HPDE6-E6E7 (cell line): ENCODE data around the gene TMEM63B.
"Not testable (repeated sequence)": the region's sequence is repeated elsewhere in the genome, so short reads cannot be mapped to it uniquely, and the experiment has no call there.

ENCODE experiments used
- DNase-seq: peaks from one replicate; pipeline ENCODE4 v3.0.0; 2011; ENCODE audit warnings: missing footprints; ENCODE audit errors: extremely low spot score

The TMEM63B gene

GRCh38 chr6:44127186-44128019 is at the start of gene TMEM63B, which contains the start of gene MRPL14:
Gene TMEM63B (plus strand): TSS chr6:44127554. CDS start chr6:44134585, 7,031 bp downstream.
Gene MRPL14 (minus strand): TSS chr6:44127452. CDS start chr6:44116611, 10,841 bp downstream.
- peak; percentile 93 for DNase-seq

DNA sequence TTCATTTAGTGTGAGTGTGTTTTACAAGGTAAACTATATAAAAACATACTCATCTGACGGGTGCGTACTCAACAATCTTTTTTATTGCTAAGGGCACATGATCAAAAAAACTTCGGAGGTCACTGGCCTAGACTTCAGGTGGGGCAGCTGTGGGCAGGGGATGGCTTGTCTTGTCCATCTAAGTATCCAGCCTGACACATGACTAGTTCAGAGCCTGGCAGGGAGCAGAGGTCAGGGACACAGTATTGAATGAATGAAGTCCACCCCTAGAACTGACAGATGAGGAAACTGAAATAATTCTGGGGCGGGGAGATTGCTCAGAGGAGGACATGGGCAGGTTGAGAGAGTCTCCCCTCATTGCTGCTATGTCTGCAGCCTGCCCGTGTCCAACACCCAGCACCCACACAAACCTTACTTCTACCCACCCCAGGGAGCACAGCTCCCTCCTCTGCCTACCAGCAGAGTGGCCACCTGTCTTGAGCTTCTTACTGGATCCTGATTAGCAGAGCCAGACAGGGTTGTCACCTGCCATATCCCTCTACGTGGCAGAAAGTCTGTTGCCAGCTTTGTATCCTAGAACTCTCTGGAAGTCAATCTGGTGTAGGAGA is 49.0 kb upstream of the TMEM63B start:
- no peak for DNase-seq

DNA sequence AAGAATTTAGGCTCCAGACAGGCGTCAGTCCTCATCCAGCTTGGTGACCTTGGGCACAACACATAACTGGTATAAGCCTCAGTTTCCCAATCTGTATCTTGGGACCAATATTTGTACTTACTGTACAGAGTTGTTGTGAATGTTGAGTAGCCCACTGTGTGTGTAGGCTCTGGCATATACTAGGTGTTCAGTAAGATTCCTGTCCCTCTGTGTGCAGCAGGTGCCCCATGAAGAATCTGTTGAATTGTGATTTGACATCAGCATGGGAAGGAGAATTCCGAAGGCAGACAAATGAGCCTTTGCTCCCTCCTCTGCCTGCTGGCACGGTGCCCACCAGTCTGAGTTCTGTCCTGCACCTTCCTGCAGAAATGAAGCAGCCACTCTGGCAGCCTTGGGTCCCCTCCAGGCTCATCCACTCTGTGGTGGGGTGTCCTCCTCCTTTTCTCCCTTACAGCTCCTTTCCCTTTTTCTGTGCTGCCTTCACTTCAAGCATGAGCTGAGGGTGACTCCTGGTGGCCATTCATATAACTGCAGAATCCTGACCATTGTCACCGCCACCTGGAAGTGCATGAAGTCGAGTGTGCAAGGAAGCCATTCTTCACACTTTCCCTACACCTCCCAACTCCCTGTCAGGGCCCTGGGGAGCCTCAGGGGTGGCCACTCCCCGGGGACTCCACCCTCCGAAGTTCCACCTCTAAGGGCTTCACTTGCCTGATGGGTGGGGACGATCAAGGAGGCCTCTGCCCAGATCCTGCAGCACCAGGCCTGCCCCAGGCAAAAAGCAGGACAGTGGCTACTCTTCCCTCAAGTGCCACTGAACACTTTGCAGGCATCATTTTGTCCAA is 48.3 kb upstream of the TMEM63B start:
- DNase-seq: no peak

DNA sequence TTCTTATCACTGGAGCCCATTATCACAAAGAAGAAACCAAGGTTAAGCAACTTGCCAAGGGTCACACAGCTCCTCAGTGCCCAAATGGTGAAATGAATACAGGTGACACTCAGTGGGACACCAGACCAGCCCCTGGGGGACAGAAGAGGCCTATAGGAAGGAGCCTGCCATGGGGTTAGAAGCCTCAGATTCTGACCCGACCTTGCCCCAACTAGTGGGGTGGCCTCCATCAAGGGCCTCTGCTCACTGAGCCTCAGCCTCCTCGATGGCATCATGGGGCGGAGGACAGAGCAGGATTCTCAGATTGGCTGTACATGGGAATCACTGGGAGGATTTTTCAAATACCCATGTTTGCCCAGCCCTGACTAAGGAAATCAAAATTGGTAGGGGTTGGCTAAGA is 47.7 kb upstream of the TMEM63B start:
- no peak for DNase-seq

DNA sequence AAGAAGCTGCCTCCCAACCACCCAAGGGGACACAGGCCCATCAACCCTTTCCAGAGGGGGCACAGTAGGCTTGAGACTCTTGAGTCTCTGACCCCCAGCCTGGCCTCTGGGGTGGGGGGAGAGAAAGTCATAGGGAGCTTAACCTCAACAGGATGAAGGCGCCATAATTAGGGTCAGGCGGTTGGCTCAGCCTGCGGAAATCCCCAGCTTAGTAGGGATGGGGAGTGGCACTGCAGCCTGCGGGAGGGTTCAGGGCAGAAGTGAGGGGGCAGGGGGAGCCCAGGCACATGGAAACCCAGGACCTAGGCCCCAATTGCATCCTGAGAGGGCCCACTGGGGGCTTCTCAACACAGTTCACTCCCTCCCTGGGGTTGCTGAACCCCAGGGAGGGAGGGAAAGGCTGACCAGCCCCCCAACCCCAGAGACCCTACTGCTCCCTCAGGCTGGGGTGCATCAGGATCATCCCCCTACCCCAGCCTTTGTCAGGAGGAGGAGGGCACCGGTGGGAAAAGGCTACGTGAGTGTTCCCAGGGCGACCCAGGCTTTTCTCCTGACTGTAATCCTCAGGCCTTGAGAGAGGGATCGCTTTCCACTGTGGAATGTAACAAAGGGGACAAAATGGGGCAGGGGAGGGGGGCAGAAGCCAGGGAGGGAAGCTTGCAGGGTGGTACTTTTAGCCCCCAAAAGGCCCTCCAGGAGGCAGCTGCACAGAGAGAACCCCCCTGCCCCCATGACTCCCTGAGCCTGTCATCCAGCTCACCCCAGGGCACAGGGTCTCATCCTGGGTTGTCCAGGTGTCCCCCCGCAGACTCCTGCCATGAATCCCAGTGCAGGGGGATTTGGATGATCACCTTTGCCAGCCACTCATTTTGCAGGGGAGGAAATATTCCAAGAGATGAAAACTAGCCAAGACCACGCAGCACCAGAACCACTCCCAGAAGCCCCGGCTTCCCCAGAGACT is 46.5 kb upstream of the TMEM63B start:
- DNase-seq: no peak

DNA sequence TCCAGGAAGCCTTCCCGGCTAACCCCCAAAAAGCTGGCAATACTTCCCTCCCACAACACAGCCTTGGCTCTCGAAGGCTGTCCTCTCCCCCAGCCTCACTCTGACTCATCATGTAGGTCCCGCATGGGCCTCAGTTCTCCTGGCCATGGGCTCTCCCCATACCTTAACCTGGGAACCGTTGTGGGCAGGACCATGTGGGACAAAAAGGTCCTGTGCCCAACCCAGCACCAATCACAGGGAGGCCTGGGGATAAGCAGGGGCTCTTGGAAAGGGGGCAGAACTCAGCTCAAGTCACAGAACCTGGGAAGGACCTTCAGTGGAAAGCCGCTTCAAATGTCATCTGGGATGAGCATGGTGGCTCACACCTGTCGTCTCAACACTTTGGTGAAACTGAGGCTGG is 45.6 kb upstream of the TMEM63B start:
- no peak for DNase-seq

DNA sequence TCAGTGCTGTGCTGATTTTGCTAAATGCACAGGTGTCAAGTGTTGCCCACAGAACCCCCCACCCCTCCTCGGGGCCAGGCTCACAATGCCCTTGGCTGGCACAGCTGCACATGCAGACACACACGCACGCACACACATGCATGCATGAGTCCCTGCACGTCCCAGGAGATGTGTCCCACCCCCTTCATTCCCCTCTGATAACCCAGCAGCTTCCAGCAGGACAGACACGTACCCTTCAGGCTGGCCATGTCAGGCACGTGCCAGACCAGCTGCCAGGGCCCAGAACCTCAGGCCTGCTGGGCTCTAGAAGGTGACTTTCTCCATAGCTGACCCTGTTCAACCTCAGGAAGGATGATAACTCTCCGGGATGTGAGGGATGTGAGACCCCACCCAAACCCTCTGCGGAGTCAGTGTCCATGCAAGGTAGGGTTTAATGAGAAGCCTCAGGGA is 44.5 kb upstream of the TMEM63B start:
- DNase-seq: no peak

GRCh38 chr6:44084231-44085014 is 42.9 kb upstream of the TMEM63B start:
- DNase-seq: peak; percentile 68

GRCh38 chr6:44085219-44085618 is 42.1 kb upstream of the TMEM63B start:
- DNase-seq: no peak

DNA sequence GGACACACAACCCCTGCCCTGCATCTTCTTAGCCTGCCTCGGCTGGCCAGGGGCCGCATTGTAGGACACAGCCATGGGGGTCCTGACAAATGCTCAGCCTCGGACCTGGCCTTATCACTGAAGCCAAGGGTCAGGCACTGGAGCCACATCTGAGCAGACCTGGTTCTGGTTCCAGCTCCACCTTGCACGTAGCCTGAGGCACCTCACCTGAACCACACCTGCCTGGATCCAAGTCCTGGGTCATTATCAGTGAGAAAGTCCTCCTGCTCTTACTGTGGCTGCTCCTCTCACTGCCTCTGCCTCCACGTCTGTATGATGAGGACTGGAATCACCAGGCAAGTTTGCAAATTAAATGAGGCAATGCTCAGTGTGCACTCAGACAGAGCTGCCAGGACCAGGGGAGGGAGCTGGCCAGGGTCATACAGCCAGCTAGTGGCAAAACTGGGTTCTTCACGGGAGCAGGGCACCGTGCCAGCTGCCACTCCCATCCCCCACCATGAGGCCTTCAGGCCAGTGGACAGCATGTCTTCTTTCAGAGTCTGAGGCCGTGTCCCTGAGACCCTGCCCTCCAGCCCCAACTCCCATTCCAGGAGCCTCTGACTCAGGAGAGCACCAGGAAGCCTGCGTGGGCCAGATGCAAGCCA is 40.3 kb upstream of the TMEM63B start:
- no peak for DNase-seq

DNA sequence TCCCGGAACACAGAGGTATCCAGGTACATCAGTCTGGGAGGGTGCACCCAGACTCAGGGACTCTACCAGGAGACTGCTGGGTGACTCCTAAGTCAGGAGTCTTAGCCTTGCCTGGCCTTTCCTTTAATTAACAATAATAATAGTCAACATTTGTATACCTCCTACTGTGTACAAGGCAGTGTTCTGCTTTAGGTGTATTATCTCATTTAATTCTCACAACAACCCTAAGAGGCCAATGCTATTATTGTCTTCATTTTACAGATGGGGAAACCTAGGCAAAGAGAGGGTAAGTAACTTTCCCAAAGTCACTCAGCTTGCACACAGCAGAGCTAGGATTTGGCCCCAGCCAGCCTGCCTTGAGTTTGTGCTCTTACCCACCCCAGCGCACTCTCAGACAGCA is 39.7 kb upstream of the TMEM63B start:
- no peak for DNase-seq

DNA sequence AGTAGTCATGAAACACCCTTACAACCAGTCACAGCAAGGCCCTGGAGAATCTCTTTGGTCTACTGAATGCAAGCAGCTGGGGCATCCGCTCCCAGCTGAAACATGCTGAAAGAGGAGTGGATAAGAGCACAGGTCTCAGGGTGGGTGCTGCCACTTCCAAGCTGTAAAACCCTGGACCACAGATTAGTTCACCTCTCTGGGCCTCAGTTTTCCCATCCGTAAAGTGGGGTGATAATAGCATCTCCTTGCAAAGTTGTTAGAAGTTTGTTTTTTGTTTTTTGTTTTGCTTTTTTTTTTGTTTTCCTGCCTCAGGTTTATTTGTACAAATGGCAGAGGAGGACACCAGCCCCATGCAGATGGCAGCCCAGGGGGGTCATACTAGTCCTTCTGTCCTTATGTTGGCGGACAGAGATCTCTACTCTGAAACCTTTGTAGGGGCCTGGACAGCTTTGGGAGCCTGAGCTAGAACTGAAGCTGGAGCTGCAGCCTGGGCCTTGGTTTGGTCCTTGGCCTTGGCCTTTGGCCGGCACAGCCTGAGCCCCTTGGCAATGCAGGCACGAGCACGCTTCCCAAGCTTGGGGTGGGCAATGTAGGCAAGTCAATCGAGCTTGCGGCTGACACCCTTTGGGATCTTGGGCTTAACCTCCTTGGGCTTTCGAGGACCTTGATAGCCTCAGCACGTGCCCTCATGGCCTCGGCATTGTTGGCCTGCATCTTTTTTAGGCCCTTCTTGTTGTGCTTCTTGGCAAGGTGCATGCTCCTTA is 38.3 kb upstream of the TMEM63B start:
- no peak for DNase-seq

GRCh38 chr6:44090465-44090864 is 36.9 kb upstream of the TMEM63B start:
- DNase-seq: no peak

GRCh38 chr6:44091356-44091755 is 36.0 kb upstream of the TMEM63B start:
- DNase-seq: not testable (repeated sequence)

GRCh38 chr6:44091981-44092884 is 35.1 kb upstream of the TMEM63B start:
- no peak for DNase-seq

DNA sequence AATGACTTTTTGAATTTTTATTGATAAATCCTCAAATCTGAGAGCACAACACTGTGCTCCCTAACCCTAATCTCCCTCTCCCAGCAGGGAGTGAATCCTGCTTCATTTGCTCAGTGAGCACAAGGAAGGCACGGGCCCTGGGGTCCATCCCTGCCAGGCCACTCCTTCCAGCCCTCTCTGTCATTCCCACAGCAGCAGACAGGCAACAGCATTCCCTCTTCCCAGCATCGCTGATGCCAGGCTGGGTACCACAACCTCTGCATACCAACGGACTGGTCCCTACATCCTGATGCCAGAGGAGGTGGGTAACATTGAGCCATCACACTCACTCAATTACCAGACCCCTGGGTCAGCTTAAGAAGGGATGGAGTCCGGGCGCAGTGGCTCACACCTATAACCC is 34.3 kb upstream of the TMEM63B start:
- DNase-seq: no peak

DNA sequence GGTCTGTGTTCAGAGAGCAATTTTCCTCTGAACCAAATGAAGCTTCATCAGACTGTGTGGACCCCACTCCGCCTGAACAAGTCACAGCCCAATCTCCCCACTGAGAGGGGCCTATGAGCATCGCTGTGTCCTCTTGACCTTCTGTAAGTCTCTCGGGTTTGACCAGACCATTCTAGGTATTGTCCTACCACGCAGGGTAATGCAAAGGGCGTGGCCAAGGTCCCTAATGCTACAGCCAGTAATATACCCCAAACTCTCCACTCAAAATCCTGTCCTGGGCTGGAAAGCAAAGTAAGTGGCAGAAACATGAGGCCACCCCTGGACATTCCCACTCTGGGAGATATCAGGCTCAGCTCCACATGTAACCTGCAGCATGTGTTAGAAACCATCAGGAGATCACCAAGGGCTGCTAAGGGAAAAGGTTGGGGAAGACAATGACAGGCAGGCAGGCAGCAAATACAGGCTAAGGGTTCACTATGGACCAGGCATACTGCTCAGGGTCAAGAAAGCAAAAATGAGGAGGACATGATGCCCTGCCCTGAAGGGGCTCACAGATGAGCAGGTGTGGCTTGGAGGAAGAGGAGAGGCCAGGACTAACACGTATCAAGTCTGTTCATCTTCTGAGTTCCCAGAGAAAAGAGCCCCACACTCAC is 33.5 kb upstream of the TMEM63B start:
- DNase-seq: no peak
